HG03520 (cell line): ENCODE data around the gene TBC1D17.
"Not testable (repeated sequence)": the region's sequence is repeated elsewhere in the genome, so short reads cannot be mapped to it uniquely, and the experiment has no call there.

Experiments
- ATAC-seq: cut with Tn5 transposase; IDR thresholded peaks from one replicate; pipeline ENCODE4 v1.9.1; 2021; ENCODE audit warnings: mild to moderate bottlenecking, moderate library complexity; ENCODE audit not compliant: unreplicated experiment

Gene TBC1D17

DNA sequence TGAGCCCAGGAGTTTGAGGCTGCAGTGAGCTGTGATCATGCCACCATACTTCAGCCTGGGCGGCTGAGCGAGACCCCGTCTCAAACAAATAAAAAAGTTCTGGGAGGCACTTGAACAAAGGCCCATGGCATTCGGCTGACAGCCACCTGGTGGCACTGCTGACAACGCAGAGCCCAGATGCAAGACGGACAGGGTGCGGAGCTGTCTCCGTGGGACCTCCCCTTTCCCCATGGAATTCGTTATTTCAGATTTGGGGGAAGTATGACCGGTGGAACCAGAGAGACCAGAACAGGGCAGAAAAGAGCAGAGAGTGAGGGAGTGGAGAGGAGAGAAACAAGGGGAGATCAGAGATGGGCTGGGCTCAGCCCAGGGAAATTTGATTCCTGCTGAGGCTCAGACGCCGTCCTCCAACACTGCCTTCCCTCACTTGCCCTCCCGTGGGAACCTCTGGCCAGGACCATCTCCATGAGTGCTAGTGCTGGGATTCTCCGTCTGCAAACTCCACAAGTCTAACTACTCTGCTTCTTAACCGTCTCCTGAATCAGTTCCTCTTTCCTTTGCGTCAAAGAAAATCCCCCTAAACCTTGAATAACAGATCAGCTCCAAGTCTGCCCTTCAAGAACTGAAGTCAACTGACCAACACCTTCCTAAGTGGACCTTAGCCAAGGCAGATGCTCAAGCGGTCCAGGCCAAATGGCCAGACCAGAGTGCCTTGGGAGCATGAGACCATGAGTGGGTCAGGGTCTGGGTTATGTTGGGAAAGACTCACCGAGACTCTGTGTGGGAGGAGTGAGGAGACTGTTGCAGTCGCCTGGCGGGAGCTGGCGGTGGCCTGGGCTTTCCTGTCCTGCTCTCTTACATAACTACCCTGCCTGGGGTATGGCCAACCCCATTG, 39.6 kb downstream of the TBC1D17 start:
- no peak for ATAC-seq

DNA sequence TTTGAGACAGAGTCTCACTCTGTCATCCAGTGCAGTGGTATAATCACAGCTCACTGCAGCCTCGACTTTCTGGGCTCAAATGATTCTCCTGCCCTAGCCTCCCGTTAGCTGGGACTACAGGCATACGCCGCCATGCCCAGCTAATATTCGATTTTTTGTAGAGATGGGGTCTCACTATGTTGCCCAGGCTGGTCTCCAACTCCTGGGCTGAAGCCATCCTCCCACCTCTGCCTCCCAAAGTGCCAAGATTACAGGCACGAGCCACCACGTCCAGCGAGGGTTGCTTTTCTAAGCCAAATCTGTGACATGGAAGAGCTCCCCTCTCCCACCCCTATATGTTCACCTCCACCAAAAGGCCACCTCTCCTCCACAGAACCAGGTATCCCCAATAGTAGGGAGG, 40.6 kb downstream of the TBC1D17 start:
- ATAC-seq, result no peak

DNA sequence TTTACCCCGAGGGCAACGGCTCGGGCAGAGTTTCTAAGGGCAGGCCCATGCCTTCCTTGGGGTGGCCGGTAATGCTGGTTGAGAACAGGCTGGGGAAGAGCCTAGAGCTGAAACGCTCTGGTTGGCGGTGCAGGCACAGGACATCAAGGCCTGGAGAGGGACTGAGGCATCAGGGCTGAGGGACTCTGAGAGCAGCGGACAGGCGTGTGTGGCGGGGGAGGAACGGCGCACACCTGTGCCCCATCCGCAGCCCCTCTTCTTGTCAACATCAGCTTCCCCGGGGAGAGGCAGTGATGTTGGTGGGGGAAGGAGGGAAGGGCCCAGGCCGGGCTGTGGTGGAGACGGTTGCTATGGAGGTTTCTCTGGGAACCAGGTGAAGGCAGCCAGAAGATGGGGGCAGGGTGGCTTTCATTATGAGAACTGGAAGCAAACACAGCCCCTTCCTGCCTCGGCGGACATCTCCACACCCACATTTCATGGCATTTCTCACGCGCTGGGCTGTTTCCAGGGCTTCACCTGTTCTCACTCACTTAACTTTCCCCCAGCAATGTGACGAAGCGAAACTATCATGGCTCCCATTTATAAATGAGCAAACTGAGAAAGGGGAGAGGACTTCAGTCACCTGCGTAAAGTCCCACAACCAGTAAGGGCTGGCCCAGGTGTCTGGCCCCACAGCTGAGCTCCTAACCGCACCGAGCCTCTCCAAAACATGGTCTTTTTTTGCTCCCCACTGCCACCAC, 43.3 kb downstream of the TBC1D17 start:
- ATAC-seq, result no peak

DNA sequence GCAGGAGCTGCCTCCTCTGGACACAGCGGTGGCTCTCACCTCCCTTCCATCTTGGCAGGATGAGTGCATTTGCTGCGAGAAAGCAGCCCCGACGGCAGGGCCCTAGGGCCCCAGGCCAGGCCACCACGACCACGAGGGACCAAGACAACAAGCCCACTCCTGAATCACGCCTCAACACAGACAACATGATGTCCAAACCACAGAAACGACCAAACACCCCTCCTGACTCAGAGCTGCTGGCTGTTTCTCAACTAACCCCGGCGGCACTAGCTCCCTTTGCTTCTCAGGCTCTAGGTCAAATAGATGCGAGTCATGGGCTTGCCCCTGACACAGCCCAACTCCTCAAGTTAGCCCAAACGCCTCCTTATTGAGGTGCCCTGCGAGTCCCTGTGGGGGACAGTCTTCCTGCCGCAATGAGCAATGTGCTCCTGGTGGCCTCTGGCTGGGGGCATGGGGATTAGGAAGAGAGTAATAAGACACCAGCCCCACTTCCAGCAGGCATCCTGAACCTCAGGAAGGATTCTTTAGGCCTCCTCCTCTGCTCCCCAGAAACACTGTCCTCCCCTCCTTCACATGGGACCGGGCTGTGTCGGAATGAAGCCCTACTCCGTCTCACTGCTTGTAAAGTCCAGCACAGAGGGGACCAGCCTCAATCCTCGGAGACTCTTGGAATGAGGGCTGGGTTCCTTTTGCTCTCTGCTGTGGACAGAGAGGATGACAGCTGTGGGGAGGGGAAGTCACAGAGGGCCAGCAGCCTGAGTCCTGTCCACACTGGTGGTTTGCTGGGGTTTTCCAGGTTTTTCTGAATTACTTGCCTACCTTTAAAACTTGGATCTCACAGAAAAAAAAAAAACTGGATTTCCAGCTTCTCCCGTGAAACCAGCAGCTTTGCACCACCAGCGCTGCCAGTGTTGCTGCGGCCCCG, 44.6 kb downstream of the TBC1D17 start:
- no peak for ATAC-seq

DNA sequence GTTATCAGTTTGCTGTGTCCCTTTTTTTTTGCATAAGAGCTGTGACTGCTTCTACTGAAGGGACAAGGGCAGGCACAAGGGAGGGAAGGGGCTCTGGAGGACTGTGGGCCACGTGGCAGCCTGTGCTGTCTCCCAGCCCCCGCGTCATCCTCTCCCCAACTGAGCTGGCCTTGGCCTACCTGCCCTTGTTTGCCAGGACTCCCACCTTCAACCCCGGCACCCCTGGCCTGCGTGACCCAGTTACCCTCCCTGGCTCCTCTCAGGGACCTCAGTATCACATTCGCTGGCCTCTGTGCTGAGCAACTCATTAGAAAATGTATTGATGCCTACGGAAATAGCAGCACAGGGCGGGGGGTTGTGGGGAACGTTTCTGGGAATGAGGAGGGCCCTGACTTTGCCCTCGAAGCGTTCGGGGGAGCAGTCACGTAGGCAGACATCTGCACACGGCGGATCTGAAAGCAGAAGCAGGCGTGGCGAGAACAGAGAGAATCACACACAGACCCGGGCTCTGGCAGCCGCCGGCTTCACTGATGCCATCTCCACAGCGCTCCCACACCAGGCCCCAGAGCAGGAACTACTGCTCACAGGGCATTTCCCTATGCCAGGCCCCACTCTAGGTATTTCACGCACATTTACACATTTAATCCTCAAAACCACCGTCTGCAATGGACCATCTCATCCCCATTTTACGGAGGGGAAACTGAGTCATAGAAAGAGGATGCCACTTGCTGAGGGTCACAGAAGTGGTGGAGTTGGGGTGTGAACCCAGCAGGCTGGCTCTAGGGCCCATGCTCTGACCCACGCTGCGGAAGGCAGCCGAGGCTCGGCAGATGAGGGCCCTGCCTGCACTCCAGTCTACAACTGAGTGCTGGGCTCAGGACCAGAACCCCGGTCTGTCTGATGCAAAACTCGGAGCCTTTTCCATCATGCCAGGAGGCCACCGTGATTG, 45.8 kb downstream of the TBC1D17 start:
- no peak for ATAC-seq

DNA sequence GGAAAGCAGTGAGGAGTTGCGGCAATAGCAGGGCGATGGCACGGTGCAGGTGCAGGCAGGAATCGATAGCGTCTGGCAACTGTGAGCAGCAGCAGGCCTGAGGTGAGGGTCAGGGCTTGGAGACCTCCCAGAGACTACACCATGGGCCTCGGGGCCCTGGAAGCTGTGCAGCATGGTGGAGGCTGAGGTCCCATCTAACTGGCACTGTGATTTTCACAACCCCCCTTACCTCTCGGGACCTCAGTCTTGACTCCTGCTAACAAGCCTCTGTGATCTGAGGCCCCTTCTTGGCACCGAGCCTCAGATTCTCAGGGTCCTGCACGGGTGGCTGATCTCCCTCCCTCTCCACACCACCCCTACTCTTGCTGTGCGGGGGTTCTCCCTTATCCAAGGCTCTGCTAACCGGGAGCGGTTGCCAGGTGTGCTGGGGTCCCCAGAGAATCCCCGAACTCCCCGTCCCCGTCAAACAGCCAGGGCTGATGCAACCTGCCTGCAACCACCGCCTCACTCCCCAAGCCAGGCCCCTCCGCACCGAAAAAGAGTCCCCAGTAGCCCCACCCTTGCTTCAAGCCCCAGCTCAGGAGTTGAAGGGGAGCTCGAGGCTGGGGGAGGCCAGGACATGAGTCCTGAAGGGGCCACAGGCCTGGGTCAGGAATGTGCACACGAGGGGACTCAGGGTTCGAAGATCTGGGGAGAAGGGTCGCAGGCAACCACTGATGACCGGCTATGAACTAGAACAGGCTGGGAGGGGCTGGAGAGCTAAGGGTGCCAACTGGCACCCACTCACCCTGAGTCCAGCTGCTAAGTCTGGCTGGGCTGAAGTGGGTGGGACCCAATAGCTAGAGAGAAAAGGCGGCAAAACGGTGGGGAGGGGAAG, 46.7 kb downstream of the TBC1D17 start:
- ATAC-seq, result no peak

DNA sequence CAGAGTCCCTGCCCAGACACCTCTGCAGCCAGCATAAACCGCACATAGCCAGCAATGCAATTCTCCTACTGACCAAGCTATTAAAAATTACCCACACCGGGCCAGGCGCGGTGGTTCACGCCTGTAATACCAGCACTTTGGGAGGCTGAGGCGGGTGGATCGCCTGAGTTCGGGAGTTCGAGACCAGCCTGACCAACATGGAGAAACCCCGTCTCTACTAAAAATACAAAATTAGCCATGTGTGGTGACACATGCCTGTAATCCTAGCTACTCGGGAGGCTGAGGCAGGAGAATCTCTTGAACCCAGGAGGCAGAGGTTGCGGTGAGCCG, 47.3 kb downstream of the TBC1D17 start:
- ATAC-seq, result not testable (repeated sequence)

DNA sequence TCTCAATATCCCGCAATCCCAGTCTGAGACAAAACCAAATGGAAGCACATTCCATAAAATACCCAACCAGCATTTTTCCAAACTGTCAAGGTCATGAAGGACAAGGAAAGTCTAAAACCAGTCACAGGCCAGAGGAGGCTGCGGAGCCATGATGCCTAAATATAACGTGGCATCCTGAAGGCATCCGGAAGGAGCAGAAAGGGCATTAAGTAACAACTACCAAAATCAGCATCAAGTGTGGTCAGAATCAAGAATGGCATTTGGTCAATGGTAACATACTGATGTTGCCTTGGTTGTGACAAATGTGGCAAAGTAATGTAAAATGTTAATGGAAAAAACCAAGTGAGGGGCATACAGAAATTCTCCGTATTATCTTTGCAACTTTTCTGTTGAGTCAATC, 48.0 kb downstream of the TBC1D17 start:
- ATAC-seq, result no peak

DNA sequence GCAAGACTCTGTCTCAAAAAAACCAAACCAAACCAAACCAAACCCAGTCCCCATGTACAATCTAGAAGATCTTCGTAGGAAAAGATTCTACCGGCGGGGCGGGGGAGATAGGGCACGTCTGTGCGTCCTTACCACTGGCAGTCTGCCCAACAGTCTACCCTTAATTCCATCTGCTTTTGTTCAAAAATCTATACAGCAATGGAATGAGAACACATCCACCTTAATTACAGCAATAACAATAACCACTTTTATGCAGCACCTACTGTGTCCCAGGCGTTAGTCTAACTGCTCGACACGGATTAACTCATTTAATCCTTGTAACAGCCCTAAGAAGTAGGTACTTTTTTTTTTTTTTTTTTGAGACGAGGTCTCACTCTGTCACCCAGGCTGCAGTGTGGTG, 49.0 kb downstream of the TBC1D17 start:
- ATAC-seq, result no peak

DNA sequence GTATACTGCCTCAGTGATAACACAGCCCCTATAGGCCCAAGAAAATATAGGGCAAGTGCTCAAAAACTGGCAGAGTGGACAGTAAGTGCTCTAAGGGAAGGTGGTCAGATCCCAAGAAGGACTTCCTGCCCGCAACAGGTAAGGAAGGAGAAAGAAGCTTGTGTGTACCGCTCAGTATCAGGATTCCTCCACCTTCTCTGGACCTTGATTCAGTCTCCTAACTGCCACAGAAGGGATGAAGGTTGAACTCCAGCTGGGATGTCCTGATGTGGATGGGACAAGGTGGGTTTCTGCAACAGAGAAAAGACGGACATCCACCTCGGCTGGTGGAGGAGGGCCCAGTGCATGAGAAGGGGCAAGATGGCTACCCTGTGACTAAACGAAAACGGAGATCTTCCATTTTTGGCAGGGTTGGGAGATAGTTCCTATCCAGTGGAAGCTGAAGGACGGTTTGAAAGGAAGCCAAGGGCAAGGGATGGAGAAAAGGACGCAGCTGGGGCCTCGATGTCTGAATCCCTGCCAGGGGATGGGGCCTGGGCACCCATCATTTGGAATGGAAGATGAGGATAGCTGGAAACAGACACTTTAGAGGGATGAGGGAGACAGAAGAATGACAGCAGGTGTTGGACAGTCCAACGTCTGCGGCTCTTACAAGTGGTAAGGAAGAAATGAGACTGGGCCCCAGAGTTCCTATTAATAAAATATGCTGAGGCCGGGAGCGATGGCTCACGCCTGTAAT, 50.2 kb downstream of the TBC1D17 start:
- no peak for ATAC-seq

DNA sequence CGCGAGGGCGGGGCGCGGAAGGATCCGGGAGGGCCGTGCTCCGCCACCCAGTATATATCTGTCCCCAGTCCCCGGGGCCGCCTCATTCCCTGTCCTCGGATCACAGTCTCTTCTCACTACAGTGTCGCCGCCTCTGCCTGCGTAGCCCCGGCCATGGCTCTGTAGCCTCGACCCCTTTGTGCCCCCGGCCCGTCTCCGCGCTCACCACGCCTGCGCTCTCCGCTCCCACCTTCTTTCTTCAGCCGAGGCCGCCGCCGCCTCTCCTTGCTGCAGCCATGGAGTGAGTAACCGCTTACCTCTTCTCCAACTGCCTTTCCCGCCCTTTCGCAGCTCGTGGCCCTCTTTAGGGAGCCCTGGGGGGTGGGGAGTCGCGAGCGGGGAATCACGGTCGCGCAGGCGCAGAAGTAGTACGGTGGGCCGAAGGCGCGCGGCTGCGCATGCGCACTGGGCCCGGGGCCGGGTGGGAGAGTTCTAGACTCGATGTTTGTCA, 51.7 kb downstream of the TBC1D17 start, which contains the start of the genes ATF5 and NUP62:
ATF5 (plus strand) TSS at position 85 of the 490 bp plus-strand sequence. CDS start 1,646 bp downstream, outside the sequence.
NUP62 (minus strand) TSS at position 384 of the 490 bp plus-strand sequence. CDS start 19,697 bp downstream, outside the sequence.
- no peak for ATAC-seq

DNA sequence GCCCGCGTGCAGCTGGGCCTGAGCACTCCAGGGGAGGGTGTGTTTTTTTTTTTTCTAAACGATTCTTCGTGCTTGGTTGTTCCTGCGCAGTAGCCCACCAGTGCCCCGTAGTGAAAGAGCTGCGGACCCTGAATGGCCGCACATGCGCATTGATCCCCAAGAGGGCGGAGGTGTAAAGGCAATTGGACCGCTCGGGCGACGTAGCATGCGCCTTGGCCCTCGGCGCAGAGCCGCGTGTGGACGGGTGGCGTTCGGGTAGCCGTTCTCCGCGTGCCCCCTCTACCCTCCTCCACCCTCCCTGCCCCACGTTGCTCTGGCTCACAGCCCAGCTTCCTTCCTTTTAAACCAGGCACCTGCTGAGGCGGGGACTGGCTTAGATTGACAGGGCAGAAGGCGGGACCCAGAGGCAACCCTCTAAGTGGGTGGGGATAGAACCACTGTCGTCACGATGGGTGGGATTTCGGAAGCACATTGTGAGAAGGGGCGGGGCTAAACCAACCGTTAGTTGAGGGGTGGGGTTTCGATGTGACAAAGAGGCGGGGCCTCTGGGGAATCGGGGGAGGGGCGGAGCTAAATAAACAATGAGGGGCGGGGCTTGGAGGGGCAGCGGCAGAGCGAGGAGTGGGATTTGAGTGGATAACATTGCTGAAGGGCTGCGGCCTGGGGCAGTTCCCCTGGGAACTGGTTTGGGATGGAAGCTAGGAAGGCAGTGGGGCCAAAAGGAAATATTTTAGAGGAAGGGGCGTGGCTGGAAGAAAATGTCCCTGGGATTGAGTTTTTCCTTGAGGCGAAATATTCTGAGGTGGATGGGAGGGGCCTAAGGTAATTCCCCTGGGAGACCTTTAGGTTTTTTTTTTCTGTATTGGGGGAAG, 52.3 kb downstream of the TBC1D17 start:
- ATAC-seq, result no peak

DNA sequence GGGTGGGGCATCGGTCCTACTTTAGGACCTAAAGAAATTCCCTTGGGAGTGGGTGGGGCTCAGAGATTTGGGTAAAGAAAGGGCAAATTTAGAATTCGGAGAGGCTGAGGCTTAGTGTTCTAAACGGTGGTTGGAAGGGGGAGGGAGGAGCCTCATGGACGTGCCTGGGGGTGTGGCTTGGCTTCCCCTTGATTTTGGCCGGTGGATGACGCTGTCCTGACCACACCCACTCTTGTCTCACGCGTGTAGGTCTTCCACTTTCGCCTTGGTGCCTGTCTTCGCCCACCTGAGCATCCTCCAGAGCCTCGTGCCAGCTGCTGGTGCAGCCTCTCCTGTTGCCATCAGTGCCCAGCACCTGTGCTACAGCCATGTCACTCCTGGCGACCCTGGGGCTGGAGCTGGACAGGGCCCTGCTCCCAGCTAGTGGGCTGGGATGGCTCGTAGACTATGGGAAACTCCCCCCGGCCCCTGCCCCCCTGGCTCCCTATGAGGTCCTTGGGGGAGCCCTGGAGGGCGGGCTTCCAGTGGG, 53.0 kb downstream of the TBC1D17 start:
- no peak for ATAC-seq

DNA sequence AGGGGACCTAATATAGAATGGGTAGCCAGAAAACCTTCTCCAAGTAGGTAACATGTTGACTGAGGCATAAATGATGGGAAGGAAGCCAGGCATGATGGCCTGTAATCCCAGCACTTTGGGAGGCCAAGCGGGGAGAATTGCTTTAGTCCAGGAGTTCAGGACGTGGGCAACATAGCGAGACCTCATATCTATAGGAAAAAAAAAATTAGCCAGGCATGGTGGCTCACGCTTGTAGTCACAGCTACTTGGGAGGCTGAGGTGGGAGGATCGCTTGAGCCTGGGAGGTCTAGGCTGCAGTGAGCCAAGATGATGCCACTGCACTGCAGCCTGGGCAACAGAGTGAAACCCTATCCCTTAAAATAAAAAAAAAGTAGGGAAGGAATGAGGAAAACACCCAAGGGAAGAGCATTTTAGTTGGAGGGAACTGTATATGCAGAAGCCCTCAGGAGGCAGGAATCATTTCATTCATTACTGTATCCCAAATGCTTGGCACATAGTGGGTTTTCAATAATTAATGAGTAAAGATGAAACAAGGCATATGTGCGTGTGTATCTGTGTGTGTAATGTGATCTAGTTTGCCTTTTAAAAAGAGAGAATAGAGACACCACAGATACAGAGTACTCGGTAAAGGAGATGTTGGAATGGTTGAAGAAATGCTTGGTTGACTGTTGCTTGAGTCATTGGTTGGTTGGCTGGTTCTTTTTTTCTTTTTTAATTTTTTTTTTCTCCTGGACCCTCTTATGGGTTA, 54.0 kb downstream of the TBC1D17 start:
- no peak for ATAC-seq

DNA sequence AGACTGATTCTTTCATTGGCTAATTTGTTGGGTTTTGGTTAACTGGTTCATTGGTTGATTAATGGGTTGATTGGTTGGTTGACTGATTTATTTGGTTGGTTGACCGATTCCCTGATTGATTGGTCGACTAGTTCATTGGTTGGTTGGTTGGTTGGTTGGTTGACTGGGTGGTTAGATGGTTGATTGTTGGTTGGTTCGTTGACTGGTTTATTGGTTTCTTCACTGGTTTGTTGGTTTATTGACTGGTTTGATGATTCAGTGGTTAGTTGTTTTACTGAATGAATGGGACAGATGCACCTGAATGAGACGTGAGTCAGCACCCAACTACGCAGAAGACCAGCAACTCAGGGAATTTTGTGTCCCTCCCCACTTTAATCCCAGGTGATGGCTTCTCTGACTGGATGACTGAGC, 54.5 kb downstream of the TBC1D17 start:
- ATAC-seq, result no peak

DNA sequence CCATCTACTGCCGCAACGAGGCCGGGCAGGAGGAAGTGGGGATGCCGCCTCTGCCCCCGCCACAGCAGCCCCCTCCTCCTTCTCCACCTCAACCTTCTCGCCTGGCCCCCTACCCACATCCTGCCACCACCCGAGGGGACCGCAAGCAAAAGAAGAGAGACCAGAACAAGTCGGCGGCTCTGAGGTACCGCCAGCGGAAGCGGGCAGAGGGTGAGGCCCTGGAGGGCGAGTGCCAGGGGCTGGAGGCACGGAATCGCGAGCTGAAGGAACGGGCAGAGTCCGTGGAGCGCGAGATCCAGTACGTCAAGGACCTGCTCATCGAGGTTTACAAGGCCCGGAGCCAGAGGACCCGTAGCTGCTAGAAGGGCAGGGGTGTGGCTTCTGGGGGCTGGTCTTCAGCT, 55.2 kb downstream of the TBC1D17 start:
- no peak for ATAC-seq
